ENCODE data around the gene PPP2R5A. TPM values are rescaled to one million over a fixed set of nuclear protein-coding genes. Genes with fewer than 3 reads are reported as not detected.

PPP2R5A gene
- total RNA-seq, 1 experiment from 2014 or later = 22.0 TPM

DNA sequence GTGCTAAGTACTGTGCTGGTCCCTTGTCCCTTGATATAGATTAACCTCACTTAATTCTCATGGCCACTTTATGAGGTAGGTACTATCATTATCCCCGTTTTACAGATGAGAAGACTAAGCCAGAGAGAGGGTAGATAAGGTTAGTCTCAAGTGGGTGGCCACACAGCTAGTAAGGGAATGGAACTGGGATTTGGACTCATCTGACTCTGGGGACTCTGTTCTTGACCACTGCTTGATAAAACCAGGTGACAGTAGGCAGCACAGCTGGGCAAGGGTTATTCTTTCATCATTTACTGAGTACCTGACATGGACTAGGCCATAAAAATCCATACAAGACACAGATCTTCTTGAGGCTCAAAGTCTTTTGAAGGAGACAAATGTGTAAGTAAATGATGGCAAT is 37.2 kb upstream of the PPP2R5A start:
- H4K5ac ChIP-seq (ENCODE audit: insufficient read length, low read depth, low read length) = no peak overlapping the region
- no peak overlapping the region for H3K14ac ChIP-seq (ENCODE audit: insufficient read depth, low read length)
- no peaks in the 10 kb centered on the region for H3K9me3 Mint-ChIP-seq
- H3K23ac ChIP-seq (ENCODE audit: insufficient read length, low read depth, low read length) = no peak overlapping the region
- H3T11ph ChIP-seq (ENCODE audit: low read length) = no peak overlapping the region
- no peak overlapping the region for H3K56ac ChIP-seq (ENCODE audit: insufficient read length, low read depth, low read length)
- 0 out of 2 replicates have a peak, but pooled peaks cover 2% of the 10 kb centered on the region for H3K79me2 ChIP-seq (ENCODE audit: insufficient read depth, low read length)
- no peaks in the 10 kb centered on the region for H3K4me1 Mint-ChIP-seq
- no peak overlapping the region for H3K4ac ChIP-seq (ENCODE audit: low read depth, low read length)
- no peak overlapping the region for H2AK5ac ChIP-seq (ENCODE audit: insufficient read length, low read length)
- no peak overlapping the region for H4K8ac ChIP-seq (replicated peaks; ENCODE audit: insufficient read length, low read depth, low read length)
- H3K18ac ChIP-seq (ENCODE audit: insufficient read length, low read depth, low read length) = no peak overlapping the region
- H2AFZ ChIP-seq (ENCODE audit: low read length) = no peak overlapping the region
- no peak overlapping the region for H3K4me3 Mint-ChIP-seq
- no peak overlapping the region for H3K27ac ChIP-seq (ENCODE audit: insufficient read length, low read depth, low read length)
- no peaks in the 10 kb centered on the region for H4K20me1 ChIP-seq (ENCODE audit: control insufficient read depth, insufficient read depth, insufficient read length)
- H3K27me3 Mint-ChIP-seq (ENCODE audit: low read depth) = no peaks in the 10 kb centered on the region
- H2BK12ac ChIP-seq (ENCODE audit: insufficient read length, low read depth, low read length) = no peak overlapping the region
- WGBS (ENCODE audit: extremely low coverage, insufficient read length, low lambda C conversion rate) = no CpG with 5 or more reads among the region's 1 CpG
- H2BK5ac ChIP-seq (ENCODE audit: insufficient read length, low read length) = no peak overlapping the region
- H3K36me3 Mint-ChIP-seq (ENCODE audit: insufficient read depth in 1 of 3, low read depth in 3 of 3) = no peaks in the 10 kb centered on the region
- no peak overlapping the region for H3K4me2 ChIP-seq (ENCODE audit: insufficient read depth, insufficient read length, low read length)
- TF ChIP-seq, protein P1, sequence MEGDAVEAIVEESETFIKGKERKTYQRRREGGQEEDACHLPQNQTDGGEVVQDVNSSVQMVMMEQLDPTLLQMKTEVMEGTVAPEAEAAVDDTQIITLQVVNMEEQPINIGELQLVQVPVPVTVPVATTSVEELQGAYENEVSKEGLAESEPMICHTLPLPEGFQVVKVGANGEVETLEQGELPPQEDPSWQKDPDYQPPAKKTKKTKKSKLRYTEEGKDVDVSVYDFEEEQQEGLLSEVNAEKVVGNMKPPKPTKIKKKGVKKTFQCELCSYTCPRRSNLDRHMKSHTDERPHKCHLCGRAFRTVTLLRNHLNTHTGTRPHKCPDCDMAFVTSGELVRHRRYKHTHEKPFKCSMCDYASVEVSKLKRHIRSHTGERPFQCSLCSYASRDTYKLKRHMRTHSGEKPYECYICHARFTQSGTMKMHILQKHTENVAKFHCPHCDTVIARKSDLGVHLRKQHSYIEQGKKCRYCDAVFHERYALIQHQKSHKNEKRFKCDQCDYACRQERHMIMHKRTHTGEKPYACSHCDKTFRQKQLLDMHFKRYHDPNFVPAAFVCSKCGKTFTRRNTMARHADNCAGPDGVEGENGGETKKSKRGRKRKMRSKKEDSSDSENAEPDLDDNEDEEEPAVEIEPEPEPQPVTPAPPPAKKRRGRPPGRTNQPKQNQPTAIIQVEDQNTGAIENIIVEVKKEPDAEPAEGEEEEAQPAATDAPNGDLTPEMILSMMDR (conservative IDR thresholded peaks at IDR 0.05) = no peak
- no peaks in the 10 kb centered on the region for H3K27me3 ChIP-seq (ENCODE audit: insufficient read depth, low read length)
- no peaks in the 10 kb centered on the region for H3K79me1 ChIP-seq (ENCODE audit: insufficient read depth, low read depth, low read length, poor library complexity, severe bottlenecking)
- H4K91ac ChIP-seq (ENCODE audit: insufficient read length, low read depth, low read length) = no peak overlapping the region
- no peak overlapping the region for H2BK15ac ChIP-seq (ENCODE audit: low read depth, low read length)
- H2BK120ac ChIP-seq (ENCODE audit: low read depth, low read length, poor library complexity, severe bottlenecking) = no peak overlapping the region
- H3K23me2 ChIP-seq (ENCODE audit: insufficient read length, low read depth, low read length, poor library complexity, severe bottlenecking) = no peaks in the 10 kb centered on the region
- no peak overlapping the region for H3K27ac Mint-ChIP-seq
- H3K4me1 ChIP-seq (ENCODE audit: insufficient read depth, low read length) = no peaks in the 10 kb centered on the region
- H2BK20ac ChIP-seq (ENCODE audit: low read depth, low read length, poor library complexity, severe bottlenecking) = no peak overlapping the region
- no peak overlapping the region for H3K9ac ChIP-seq (ENCODE audit: extremely low read depth, insufficient read length, low read length)
- DNase-seq = no peak
- H3K9me3 ChIP-seq (ENCODE audit: control insufficient read depth, low read depth, low read length) = no peaks in the 10 kb centered on the region
